ENCODE measurements around the gene MAP1LC3A.

Gene MAP1LC3A

DNA sequence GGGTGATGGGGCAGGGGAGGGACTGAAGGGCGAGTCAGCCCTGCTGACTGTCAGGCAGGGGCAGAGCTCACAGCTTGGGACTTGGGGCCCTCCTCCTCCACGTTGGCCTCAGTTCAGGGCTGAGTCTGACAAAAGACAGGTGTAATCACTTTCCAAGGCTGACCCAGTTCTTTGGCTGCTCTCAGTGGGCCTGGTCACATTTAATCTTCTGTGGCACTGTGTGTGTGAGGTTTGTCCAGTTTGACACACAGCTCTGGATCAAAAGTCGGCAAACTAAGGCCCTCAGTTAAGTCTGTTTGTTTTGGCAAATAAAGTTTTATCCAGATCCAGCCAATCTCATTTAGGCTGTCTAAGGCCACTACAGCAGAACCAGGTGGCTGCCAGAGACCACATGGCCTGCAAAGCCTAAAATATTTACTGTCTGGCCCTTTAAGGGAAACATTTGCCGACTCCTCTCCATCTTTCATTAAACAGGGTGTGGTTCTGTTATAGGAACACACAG, 5.1 kb upstream of the MAP1LC3A start:
- Mint-ChIP-seq H3K27me3 (no peaks in the 10 kb centered on the region), H3K9me3 (no peaks in the 10 kb centered on the region), H3K4me1 (ENCODE audit: low read depth) (peaks cover 7% of the 10 kb centered on the region), H3K36me3 (ENCODE audit: low read depth) (peaks cover 3% of the 10 kb centered on the region), H3K27ac (no peak overlapping the region), H3K4me3 (no peak overlapping the region)

DNA sequence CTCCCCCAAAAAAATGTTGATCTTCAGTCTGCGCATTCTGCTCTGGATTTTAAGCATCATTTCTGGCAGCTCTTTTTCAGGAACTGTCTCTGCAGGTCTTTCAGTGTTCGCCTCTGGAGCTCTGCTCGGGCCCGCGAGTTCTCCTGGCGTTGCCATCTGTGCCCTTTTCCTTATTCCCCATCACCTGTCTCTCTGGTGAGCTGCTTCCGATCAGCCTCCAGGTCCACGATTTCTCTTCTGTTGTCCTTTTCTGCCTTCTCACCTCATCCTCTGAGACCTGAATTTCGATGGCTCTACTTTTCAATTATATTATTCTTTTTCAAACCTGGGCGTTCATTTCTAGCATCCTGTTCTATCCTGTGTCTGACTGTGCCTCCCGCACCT, 590 bp upstream of the MAP1LC3A start:
- Mint-ChIP-seq H3K27ac (peak overlapping the region; percentile 86), H3K4me3 (peak overlapping the region; percentile 87), H3K27me3 (no peaks in the 10 kb centered on the region), H3K4me1 (ENCODE audit: low read depth) (peaks cover 7% of the 10 kb centered on the region), H3K36me3 (ENCODE audit: low read depth) (peaks cover 3% of the 10 kb centered on the region), H3K9me3 (no peaks in the 10 kb centered on the region)

DNA sequence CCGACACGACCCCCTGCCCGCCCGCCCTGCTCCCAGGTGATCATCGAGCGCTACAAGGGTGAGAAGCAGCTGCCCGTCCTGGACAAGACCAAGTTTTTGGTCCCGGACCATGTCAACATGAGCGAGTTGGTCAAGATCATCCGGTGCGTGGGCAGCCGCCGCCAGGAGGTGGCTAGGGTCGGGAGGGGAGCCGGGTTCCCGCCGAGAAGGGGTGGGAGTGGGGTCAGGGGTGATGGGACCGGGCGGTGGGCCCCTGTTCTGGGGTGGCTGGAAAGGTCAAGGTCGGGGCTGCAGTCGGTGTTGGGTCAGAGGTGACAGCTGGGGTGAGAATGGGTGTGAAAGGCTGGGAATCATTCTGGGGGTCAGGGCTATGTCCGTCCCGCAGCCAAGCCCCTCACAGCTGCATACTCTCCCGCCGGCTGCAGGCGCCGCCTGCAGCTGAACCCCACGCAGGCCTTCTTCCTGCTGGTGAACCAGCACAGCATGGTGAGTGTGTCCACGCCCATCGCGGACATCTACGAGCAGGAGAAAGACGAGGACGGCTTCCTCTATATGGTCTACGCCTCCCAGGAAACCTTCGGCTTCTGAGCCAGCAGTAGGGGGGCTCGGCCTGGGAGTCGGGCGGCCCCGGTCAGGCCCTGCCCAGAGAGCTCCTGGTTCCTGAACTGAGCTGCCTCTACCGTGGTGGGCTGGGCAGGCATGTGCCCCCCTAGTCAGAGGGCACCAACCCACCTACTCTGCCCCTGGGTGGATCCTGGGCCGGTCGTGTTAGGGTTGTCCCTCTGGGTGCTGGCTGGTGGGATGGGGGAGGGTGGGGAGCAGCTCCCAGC, 1.0 kb downstream of the MAP1LC3A start:
- Mint-ChIP-seq H3K4me1 (ENCODE audit: low read depth) (peaks cover 7% of the 10 kb centered on the region), H3K27ac (no peak overlapping the region), H3K4me3 (peak overlapping the region; percentile 35), H3K9me3 (no peaks in the 10 kb centered on the region), H3K27me3 (no peaks in the 10 kb centered on the region), H3K36me3 (ENCODE audit: low read depth) (peaks cover 3% of the 10 kb centered on the region)

- Mint-ChIP-seq H3K27me3 (no peaks in the 10 kb centered on the region), H3K27ac (no peak overlapping the region), H3K4me3 (peak overlapping the region; percentile 20), H3K9me3 (no peaks in the 10 kb centered on the region), H3K4me1 (ENCODE audit: low read depth) (peaks cover 7% of the 10 kb centered on the region), H3K36me3 (ENCODE audit: low read depth) (peaks cover 3% of the 10 kb centered on the region)
These were observed 1.6 kb downstream of the MAP1LC3A start for GRCh38 chr20:34560141-34560523.

DNA sequence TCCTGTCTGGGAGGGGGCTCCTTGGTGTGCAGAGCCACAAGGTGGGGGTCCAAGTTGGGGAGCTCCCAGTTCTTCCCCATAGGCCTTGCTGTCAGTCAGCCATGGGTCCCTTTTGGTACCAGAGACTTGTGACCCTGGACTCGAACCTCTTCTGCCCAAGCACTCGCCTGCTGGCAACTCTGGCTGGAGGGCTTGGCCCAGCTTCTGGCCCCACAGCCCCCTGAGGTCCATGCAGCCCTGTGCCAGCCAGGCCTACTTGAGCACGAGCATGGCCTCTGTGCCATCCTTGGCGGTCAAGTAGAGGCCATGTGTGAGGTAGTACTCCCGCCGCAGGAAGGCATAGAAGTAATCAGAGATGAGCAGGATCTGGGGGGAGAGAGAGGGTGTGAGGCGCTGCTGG, 2.1 kb downstream of the MAP1LC3A start:
- Mint-ChIP-seq H3K27ac (no peak overlapping the region), H3K9me3 (no peaks in the 10 kb centered on the region), H3K36me3 (ENCODE audit: low read depth) (peaks cover 4% of the 10 kb centered on the region), H3K4me3 (peak overlapping the region; percentile 20), H3K27me3 (no peaks in the 10 kb centered on the region), H3K4me1 (ENCODE audit: low read depth) (peaks cover 7% of the 10 kb centered on the region)

GRCh38 chr20:34561661-34562060, 3.1 kb downstream of the MAP1LC3A start:
- H3K9me3 Mint-ChIP-seq = no peaks in the 10 kb centered on the region
- H3K4me3 Mint-ChIP-seq = no peak overlapping the region
- no peak overlapping the region for H3K27ac Mint-ChIP-seq

DNA sequence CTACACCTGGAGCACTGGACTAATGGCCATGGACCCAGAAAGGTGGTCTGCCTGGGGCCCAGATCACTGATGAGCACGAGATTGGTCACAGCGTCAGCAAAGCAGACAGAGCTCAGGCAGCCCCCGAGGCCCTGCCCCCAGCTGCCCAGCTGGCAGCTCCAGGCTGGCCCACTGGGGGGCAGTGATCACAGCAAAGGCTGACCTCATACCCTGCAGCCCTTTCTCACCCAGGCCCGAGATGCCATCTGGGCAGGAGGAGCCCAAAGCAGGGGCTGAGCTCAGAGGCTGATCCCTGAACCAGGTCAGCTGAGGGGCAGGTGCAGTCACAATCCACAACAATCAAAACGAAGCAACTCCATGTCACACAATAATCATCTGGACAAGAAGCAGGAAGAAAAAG, 4.1 kb downstream of the MAP1LC3A start:
- H3K27me3 Mint-ChIP-seq = no peaks in the 10 kb centered on the region
- no peak overlapping the region for H3K4me3 Mint-ChIP-seq
- peaks cover 8% of the 10 kb centered on the region for H3K36me3 Mint-ChIP-seq (ENCODE audit: low read depth)
- no peak overlapping the region for H3K27ac Mint-ChIP-seq
- peaks cover 7% of the 10 kb centered on the region for H3K4me1 Mint-ChIP-seq (ENCODE audit: low read depth)
- H3K9me3 Mint-ChIP-seq = no peaks in the 10 kb centered on the region

More at GRCh38 chr20:34561661-34562060, 3.1 kb downstream of the MAP1LC3A start:
- Mint-ChIP-seq H3K4me1 (ENCODE audit: low read depth) (peaks cover 7% of the 10 kb centered on the region), H3K36me3 (ENCODE audit: low read depth) (peaks cover 8% of the 10 kb centered on the region), H3K27me3 (no peaks in the 10 kb centered on the region)

DNA sequence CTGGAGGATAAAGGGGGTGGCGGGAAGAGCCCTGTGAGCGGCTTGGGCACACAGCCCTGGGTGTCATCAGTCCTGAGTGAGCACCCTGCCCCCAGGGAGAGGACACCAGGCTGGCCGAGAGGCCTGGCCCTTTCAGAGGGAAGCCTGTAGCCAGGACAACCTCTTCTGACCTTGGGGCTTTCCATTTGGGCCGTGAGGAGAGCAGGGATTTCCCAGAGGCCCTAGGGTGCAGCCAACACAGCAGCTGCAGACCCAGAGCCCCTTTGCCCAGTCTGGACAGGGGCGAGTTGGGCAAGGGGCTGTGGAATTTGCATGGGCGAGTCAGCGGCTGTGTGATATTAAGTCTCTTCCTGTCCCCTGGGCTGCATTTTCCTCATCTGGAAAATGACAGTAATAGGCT, 6.3 kb downstream of the MAP1LC3A start:
- no peak overlapping the region for H3K4me3 Mint-ChIP-seq
- H3K27me3 Mint-ChIP-seq = no peaks in the 10 kb centered on the region
- H3K9me3 Mint-ChIP-seq = no peaks in the 10 kb centered on the region
- no peak overlapping the region for H3K27ac Mint-ChIP-seq
- no peaks in the 10 kb centered on the region for H3K4me1 Mint-ChIP-seq (ENCODE audit: low read depth)
- H3K36me3 Mint-ChIP-seq (ENCODE audit: low read depth) = peaks cover 5% of the 10 kb centered on the region

DNA sequence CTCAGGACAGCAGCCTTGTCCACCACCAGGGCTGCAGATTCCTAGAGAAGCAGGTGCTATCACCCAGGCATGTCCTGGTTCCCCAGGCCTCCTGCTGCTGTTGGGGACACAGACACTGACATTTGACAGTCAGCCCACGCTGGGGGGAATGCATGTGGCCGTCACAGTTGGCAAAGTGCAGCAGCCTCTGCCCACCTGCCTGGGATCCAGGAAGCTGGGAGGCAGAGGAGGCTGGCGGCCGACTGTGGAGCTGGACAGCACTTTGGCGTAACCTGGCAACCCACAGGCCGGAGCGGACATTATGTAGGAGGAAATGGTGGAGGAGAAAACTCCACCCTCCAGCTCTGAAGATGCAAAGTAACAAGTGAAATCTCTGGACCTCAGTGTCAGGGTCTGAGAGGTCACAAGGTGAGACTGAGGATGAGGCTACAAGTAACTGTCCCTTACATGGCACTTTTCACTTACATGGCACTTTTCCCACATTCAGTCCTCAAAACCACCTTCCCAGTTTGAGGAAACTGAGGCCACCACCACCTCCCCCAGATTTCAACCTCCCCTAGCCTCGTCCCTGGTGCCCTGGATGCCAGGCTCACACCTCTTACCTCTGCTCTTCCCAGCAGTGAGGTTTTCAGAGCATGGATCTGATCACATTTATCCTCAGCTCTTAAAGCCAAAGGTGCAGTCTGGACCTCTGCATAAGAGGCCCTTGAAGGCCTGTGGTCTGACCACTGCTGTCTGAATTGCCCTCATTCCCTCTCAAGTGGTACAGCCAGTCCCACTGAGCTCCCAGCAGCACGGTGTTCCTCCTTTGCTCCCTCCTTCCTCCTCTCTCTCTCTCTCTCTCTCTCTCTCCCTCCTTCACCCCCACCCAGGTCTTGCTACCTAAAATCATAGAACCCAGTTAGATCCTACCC, 8.7 kb downstream of the MAP1LC3A start:
- Mint-ChIP-seq H3K9me3 (no peaks in the 10 kb centered on the region), H3K36me3 (ENCODE audit: low read depth) (peaks cover 14% of the 10 kb centered on the region), H3K4me1 (ENCODE audit: low read depth) (peaks cover 11% of the 10 kb centered on the region), H3K27ac (no peak overlapping the region), H3K27me3 (no peaks in the 10 kb centered on the region), H3K4me3 (no peak overlapping the region)

- Mint-ChIP-seq H3K27me3 (no peaks in the 10 kb centered on the region), H3K9me3 (no peaks in the 10 kb centered on the region), H3K36me3 (ENCODE audit: low read depth) (peaks cover 21% of the 10 kb centered on the region), H3K4me1 (ENCODE audit: low read depth) (peaks cover 11% of the 10 kb centered on the region), H3K4me3 (no peak overlapping the region), H3K27ac (no peak overlapping the region)
These were observed 9.7 kb downstream of the MAP1LC3A start for GRCh38 chr20:34567892-34568865.

- Mint-ChIP-seq H3K27ac (no peak overlapping the region), H3K36me3 (ENCODE audit: low read depth) (peaks cover 32% of the 10 kb centered on the region), H3K27me3 (no peaks in the 10 kb centered on the region), H3K9me3 (no peaks in the 10 kb centered on the region), H3K4me3 (no peak overlapping the region), H3K4me1 (ENCODE audit: low read depth) (peaks cover 11% of the 10 kb centered on the region)
These were observed 11.1 kb downstream of the MAP1LC3A start for GRCh38 chr20:34569598-34569997.

- Mint-ChIP-seq H3K36me3 (ENCODE audit: low read depth) (peaks cover 33% of the 10 kb centered on the region), H3K9me3 (no peaks in the 10 kb centered on the region), H3K27me3 (no peaks in the 10 kb centered on the region), H3K4me3 (no peak overlapping the region), H3K27ac (peak overlapping the region; percentile 71), H3K4me1 (ENCODE audit: low read depth) (peaks cover 11% of the 10 kb centered on the region)
These were observed 12.4 kb downstream of the MAP1LC3A start for GRCh38 chr20:34570859-34571306.

GRCh38 chr20:34571753-34572152, 13.2 kb downstream of the MAP1LC3A start:
- Mint-ChIP-seq H3K4me3 (no peak overlapping the region), H3K27ac (peak overlapping the region; percentile 71), H3K27me3 (no peaks in the 10 kb centered on the region), H3K9me3 (no peaks in the 10 kb centered on the region), H3K36me3 (ENCODE audit: low read depth) (peaks cover 31% of the 10 kb centered on the region), H3K4me1 (ENCODE audit: low read depth) (peaks cover 11% of the 10 kb centered on the region)
